Uterus (tissue), 4 donors: ENCODE data around the gene ORAI3. TPM values are rescaled to one million over a fixed set of nuclear protein-coding genes. Genes with fewer than 3 reads are reported as not detected.

Experiments used
- DNase-seq, 2 donors: peaks; one replicate each; pipeline ENCODE4 v3.0.0-alpha.2; 2019 to 2020
- H3K27ac ChIP-seq, 2 donors: fragments of 200-600 bp; sonication (generic); 1 replicate in 1 of 2; 2 replicates in 1 of 2; pipeline ENCODE4 v1.5.1; 2016 to 2018
- H3K27me3 ChIP-seq, 2 donors: fragments of 200-600 bp; sonication (generic); one replicate each; pipeline ENCODE4 v1.5.1; 2018 to 2019; ENCODE audit warnings: control low read depth in 1 of 2
- H3K36me3 ChIP-seq, 2 donors: fragments of 200-600 bp; sonication (generic); one replicate each; pipeline ENCODE4 v1.5.1; 2019; ENCODE audit warnings: control low read depth in 1 of 2
- H3K4me1 ChIP-seq, 2 donors: fragments of 200-600 bp; sonication (generic); one replicate each; pipeline ENCODE4 v1.5.1; 2018 to 2019; ENCODE audit warnings: control low read depth in 1 of 2
- H3K4me3 ChIP-seq, 2 donors: fragments of 200-600 bp; sonication (generic); 1 replicate in 1 of 2; 2 replicates in 1 of 2; pipeline ENCODE4 v1.5.1; 2018 to 2019; ENCODE audit warnings: mild to moderate bottlenecking in 1 of 2
- H3K9me3 ChIP-seq, 2 donors: fragments of 200-600 bp; sonication (generic); one replicate each; pipeline ENCODE4 v1.5.1; 2019; ENCODE audit warnings: control low read depth in 1 of 2
- POLR2A ChIP-seq, 2 donors: fragments of 450-650 bp; IDR thresholded peaks; one replicate each; pipeline ENCODE4 v1.6.1; 2016; ENCODE audit warnings: antibody characterized with exemption in 2 of 2, mild to moderate bottlenecking in 1 of 2, moderate library complexity in 1 of 2
- intact Hi-C: fragments of 100-400 bp; cut with DNase I; formaldehyde crosslinking; loops from one replicate; pipeline ENCODE4 v1.15.1; 2023; ENCODE audit warnings: low total_unique reads
- total RNA-seq, 4 donors: library from RNA; depleted of rRNA in 3 of 4; stranded (reverse); fragments of >200 nt in 3 of 4; gene quantifications; one replicate each; pipeline versions ENCODE4 v1.1.0 to v1.2.4, GENCODE V29; 2014 to 2023
- TF ChIP-seq, protein P1 (sequence below), 4 experiments: fragments of 200-600 bp in 2 of 4; fragments of 450-650 bp in 2 of 4; sonication (generic) in 2 of 4; IDR thresholded peaks; one replicate each; pipeline ENCODE4 v1.5.1; 2016 to 2019; ENCODE audit warnings: antibody characterized with exemption in 4 of 4, mild to moderate bottlenecking in 2 of 4, moderate library complexity in 1 of 4
- donor health status: DM: yes; HTN: yes; CAD: no.

The ORAI3 gene
- total RNA-seq, 4 donors from 2014 or later: 21.7 to 65.0 (median 27.9) TPM

DNA sequence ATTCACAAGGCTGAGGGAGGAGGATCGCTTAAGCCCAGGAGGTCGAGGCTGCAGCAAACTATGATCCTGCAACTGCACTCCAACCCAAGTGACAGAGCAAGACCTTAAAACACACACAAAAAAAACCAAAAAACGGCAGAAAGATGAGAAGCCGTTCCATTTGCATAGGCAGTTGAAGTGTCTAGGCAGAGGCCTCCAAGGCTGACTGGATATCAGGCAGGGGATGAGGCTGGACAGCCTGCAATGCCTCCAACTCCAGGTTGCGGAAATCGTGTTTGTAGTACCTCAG lies 27.5 kb upstream of the ORAI3 start:
- TF ChIP-seq, protein P1, sequence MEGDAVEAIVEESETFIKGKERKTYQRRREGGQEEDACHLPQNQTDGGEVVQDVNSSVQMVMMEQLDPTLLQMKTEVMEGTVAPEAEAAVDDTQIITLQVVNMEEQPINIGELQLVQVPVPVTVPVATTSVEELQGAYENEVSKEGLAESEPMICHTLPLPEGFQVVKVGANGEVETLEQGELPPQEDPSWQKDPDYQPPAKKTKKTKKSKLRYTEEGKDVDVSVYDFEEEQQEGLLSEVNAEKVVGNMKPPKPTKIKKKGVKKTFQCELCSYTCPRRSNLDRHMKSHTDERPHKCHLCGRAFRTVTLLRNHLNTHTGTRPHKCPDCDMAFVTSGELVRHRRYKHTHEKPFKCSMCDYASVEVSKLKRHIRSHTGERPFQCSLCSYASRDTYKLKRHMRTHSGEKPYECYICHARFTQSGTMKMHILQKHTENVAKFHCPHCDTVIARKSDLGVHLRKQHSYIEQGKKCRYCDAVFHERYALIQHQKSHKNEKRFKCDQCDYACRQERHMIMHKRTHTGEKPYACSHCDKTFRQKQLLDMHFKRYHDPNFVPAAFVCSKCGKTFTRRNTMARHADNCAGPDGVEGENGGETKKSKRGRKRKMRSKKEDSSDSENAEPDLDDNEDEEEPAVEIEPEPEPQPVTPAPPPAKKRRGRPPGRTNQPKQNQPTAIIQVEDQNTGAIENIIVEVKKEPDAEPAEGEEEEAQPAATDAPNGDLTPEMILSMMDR (IDR thresholded peaks at IDR 0.05): no peak
- peak overlapping the region; percentile 75 to 80 for H3K27ac ChIP-seq
- no peaks in the 10 kb centered on the region for H3K9me3 ChIP-seq
- peak overlapping the region; percentile 36 to 44 for H3K4me3 ChIP-seq
- no peak for DNase-seq
- intact Hi-C loops: no loop called here
- H3K4me1 ChIP-seq: peaks cover 0 to 8% of the 10 kb centered on the region in 2 donors
- no peaks in the 10 kb centered on the region for H3K36me3 ChIP-seq
- no peaks in the 10 kb centered on the region for H3K27me3 ChIP-seq

- Histone ChIP-seq H3K4me3 (peak overlapping the region; percentile 36 to 44), H3K9me3 (no peaks in the 10 kb centered on the region), H3K27me3 (no peaks in the 10 kb centered on the region), H3K4me1 (peaks cover 0 to 8% of the 10 kb centered on the region in 2 donors), H3K27ac (peak overlapping the region; percentile 75 to 80), H3K36me3 (no peaks in the 10 kb centered on the region)
- DNase-seq: peak; percentile 92
- peak in 1 of 2 donors; percentile 18 for TF ChIP-seq POLR2A (IDR thresholded peaks at IDR 0.05)
- TF ChIP-seq, protein P1 (IDR thresholded peaks at IDR 0.05): peak; percentile 82 to 95 (median 92)
- intact Hi-C loops: no loop called here
Measured at GRCh38 chr16:30921748-30922419, 27.0 kb upstream of the ORAI3 start.

- Histone ChIP-seq H3K27ac (peak overlapping the region; percentile 94 to 97), H3K9me3 (no peaks in the 10 kb centered on the region), H3K4me1 (peaks cover 0 to 8% of the 10 kb centered on the region in 2 donors), H3K36me3 (no peaks in the 10 kb centered on the region), H3K27me3 (no peaks in the 10 kb centered on the region), H3K4me3 (peak overlapping the region; percentile 66 to 90)
- intact Hi-C loops: no loop called here
- DNase-seq: peak; percentile 100
- TF ChIP-seq, protein P1 (IDR thresholded peaks at IDR 0.05): peak in 1 of 4 experiments; percentile 12
- peak in 1 of 2 donors; percentile 13 for TF ChIP-seq POLR2A (IDR thresholded peaks at IDR 0.05)
Measured at GRCh38 chr16:30922420-30922959, 26.4 kb upstream of the ORAI3 start.

DNA sequence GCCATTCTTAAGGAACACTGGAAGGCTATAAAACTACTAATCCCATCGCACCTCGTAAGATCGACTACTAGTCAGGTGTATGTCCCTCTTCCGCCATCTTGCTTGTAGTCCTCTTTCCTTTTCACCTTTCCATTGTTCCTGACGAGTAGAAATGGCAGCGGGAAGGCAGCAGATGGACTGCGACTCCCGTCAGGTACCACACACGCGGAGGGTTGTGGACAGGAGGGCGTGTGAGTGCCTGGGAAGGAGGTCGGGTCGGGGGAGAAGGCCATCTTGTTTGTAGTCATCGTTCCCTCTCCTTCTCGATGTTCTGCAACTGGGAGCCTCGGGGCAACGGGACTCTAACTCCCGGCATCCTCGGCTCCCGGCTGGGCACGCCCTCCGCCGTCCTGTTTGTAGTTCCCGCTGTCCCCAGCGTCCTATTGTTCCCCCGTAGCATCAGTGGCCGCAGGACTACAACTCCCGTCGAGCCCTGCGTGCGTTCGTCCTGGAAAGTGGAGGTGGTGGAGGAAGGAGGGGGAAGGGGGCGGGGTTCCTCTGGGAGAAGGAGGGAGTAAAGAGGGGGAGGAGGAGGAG lies 25.8 kb upstream of the ORAI3 start:
- H3K27me3 ChIP-seq: no peaks in the 10 kb centered on the region
- H3K4me1 ChIP-seq: peaks cover 0 to 8% of the 10 kb centered on the region in 2 donors
- H3K4me3 ChIP-seq: peak overlapping the region; percentile 66 to 90
- TF ChIP-seq, protein P1 (IDR thresholded peaks at IDR 0.05): no peak
- TF ChIP-seq POLR2A (IDR thresholded peaks at IDR 0.05): peak; percentile 18 to 51
- H3K27ac ChIP-seq: peak overlapping the region; percentile 94 to 97
- H3K9me3 ChIP-seq: no peaks in the 10 kb centered on the region
- DNase-seq: peak; percentile 99 to 100
- no peaks in the 10 kb centered on the region for H3K36me3 ChIP-seq
- intact Hi-C loops: no loop called here

- peak in 1 of 2 donors; percentile 67 for DNase-seq
- Histone ChIP-seq H3K27me3 (no peaks in the 10 kb centered on the region), H3K27ac (peak within 1 kb of the TSS; percentile 94 to 97), H3K4me3 (peak within 1 kb of the TSS; percentile 66 to 90), H3K4me1 (peaks cover 0 to 8% of the 10 kb centered on the region in 2 donors), H3K36me3 (no peaks in the 10 kb centered on the region), H3K9me3 (no peaks in the 10 kb centered on the region)
- intact Hi-C loops: no loop called here
- TF ChIP-seq, protein P1 (IDR thresholded peaks at IDR 0.05): no peak
- TF ChIP-seq POLR2A (IDR thresholded peaks at IDR 0.05): no peak
Measured at GRCh38 chr16:30923554-30924075, 25.3 kb upstream of the ORAI3 start, which contains the start of gene FBXL19. FBXL19 (plus strand) TSS chr16:30923572; CDS start chr16:30925755, 2,183 bp downstream.
